ENCODE measurements around the gene SAMSN1.

DNA sequence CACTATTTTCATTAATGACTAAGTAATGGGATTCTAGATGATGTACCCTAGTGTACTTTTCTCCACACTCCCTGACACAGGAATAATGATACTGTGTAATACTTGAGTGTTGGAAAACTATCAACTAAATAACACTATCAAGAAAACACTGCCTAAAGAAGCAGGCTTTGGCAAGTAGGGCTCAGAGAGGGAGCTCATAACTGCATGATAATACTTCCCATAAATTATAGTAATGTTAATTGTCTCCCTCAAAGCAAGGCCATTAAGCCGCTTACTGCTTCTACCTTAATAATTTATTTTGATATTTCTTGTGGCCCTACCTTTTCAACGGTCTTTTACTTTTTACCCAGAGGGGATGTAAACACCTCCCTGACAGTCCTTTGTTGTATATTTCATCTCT is 69.0 kb downstream of the SAMSN1 start:
- no peak for TF ChIP-seq POLR2A (IDR thresholded peaks at IDR 0.05)
- no peak for TF ChIP-seq CTCF (IDR thresholded peaks at IDR 0.05)
